Type B pancreatic cell (in vitro differentiated cells): ENCODE measurements around the gene TMEM200B. TPM values are rescaled to one million over a fixed set of nuclear protein-coding genes. Genes with fewer than 3 reads are reported as not detected.
"Not testable (repeated sequence)": the region's sequence is repeated elsewhere in the genome, so short reads cannot be mapped to it uniquely, and the experiment has no call there.

Source experiments
- DNase-seq: peaks from one replicate; pipeline ENCODE4 v3.0.0; 2021; ENCODE audit warnings: mixed read lengths; ENCODE audit not compliant: unreplicated experiment; ENCODE audit errors: extremely low spot score
- H3K27ac Mint-ChIP-seq: 2 replicates; pipeline ENCODE4 v1.8.0; 2021; ENCODE audit warnings: mild to moderate bottlenecking, mixed read lengths
- H3K27me3 Mint-ChIP-seq: 2 replicates; pipeline ENCODE4 v1.8.0; 2021; ENCODE audit warnings: mixed read lengths
- H3K36me3 Mint-ChIP-seq: 2 replicates; pipeline ENCODE4 v1.8.0; 2021; ENCODE audit warnings: mixed read lengths
- H3K4me1 Mint-ChIP-seq: one replicate; pipeline ENCODE4 v1.8.0; 2021; ENCODE audit warnings: mixed read lengths; ENCODE audit not compliant: unreplicated experiment
- H3K4me3 Mint-ChIP-seq: 2 replicates; pipeline ENCODE4 v1.8.0; 2021; ENCODE audit warnings: mild to moderate bottlenecking, mixed read lengths
- H3K9me3 Mint-ChIP-seq: 2 replicates; pipeline ENCODE4 v1.8.0; 2021; ENCODE audit warnings: mixed read lengths
- total RNA-seq: library from RNA; stranded (reverse); gene quantifications from 2 replicates; pipeline ENCODE4 v1.2.1, GENCODE V29; 2021; ENCODE audit warnings: low replicate concordance
- TF ChIP-seq, protein P1 (sequence below): fragments of 200-600 bp; sonication (generic); conservative IDR thresholded peaks from 2 replicates; pipeline ENCODE4 v1.5.0; 2021; ENCODE audit warnings: antibody characterized with exemption, mild to moderate bottlenecking

Gene TMEM200B
- total RNA-seq, 1 donor from 2014 or later = 8.3 TPM

DNA sequence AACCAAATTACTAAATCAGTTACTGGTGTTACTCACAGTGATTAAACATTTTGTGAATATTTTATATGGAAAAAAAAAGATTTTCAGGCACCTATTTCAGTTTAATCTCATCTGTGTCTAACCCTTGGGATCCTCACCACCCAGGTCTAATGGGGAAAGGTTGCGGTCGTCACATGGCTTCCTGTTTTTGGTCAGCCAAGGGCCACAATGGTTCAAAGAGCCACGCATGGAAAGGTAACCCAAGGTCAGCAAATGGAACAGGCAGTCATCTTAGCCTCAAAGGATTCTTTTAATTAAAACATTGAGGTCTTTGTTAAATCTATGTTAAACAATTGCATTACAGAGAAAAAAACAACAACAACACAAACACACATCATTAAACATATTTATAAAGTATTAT, 36.1 kb upstream of the TMEM200B start:
- TF ChIP-seq, protein P1, sequence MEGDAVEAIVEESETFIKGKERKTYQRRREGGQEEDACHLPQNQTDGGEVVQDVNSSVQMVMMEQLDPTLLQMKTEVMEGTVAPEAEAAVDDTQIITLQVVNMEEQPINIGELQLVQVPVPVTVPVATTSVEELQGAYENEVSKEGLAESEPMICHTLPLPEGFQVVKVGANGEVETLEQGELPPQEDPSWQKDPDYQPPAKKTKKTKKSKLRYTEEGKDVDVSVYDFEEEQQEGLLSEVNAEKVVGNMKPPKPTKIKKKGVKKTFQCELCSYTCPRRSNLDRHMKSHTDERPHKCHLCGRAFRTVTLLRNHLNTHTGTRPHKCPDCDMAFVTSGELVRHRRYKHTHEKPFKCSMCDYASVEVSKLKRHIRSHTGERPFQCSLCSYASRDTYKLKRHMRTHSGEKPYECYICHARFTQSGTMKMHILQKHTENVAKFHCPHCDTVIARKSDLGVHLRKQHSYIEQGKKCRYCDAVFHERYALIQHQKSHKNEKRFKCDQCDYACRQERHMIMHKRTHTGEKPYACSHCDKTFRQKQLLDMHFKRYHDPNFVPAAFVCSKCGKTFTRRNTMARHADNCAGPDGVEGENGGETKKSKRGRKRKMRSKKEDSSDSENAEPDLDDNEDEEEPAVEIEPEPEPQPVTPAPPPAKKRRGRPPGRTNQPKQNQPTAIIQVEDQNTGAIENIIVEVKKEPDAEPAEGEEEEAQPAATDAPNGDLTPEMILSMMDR = no peak
- H3K27ac Mint-ChIP-seq = no peak overlapping the region
- no peak overlapping the region for H3K4me3 Mint-ChIP-seq
- no peaks in the 10 kb centered on the region for H3K27me3 Mint-ChIP-seq
- peaks cover 26% of the 10 kb centered on the region for H3K4me1 Mint-ChIP-seq
- peaks cover 35% of the 10 kb centered on the region for H3K36me3 Mint-ChIP-seq
- H3K9me3 Mint-ChIP-seq = no peaks in the 10 kb centered on the region
- DNase-seq = no peak

DNA sequence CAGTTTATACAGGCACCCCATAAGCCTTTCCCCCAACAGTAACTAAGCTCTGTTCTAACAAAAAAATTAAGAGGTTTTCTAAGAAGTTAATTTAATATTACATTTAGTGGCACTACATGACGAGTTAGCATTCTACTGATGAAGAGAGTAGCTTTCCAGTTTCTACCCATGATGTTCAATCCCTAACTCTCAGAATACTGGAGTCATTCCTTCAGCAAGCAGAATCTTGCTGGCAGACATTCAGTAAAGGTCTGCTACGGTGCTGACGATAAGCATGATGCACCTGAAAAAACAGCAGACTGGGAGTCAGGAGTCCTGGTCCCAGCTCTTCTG, 33.5 kb upstream of the TMEM200B start:
- Mint-ChIP-seq H3K27me3 (no peaks in the 10 kb centered on the region), H3K36me3 (peaks cover 35% of the 10 kb centered on the region), H3K4me3 (peak overlapping the region; percentile 70), H3K4me1 (peaks cover 16% of the 10 kb centered on the region), H3K27ac (peak overlapping the region; percentile 97), H3K9me3 (no peaks in the 10 kb centered on the region)
- no peak for DNase-seq
- TF ChIP-seq, protein P1 = no peak

DNA sequence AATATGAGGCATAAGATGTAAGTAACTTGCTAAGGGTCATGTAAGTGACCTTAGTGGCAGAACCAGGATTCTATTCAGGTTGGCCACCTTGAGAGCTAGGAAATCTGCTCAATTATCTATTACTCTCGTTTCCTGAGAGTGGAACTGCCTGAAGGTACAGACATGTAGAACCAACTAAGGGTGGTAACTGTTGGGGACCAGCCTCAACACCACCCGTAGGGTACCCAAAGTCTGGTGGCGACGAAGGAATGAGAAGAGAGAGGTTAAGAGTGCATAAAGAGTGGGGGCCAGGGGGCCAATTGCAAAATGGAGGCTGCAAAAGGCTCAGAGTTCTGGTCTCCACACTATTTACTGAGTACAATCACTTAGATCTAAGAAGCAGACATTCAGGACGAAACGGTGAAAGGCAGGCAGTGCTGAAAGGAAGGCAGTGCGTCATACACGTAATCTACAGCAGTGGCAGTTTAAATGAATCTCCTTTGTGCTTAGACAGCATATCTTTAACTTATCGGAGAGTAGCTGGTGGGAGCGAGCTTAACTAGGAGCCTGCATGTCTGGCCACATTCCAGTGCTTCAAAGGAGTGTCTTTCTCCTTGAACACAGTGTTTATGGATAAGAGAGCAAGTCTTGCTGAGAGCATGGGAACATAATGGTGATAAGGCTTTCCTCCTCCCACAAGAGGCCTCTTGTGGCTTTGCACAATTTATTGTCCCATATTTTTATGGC, 33.0 kb upstream of the TMEM200B start:
- H3K9me3 Mint-ChIP-seq = no peaks in the 10 kb centered on the region
- H3K27me3 Mint-ChIP-seq = no peaks in the 10 kb centered on the region
- DNase-seq = peak; percentile 62
- peaks cover 16% of the 10 kb centered on the region for H3K4me1 Mint-ChIP-seq
- peak overlapping the region; percentile 97 for H3K27ac Mint-ChIP-seq
- peaks cover 40% of the 10 kb centered on the region for H3K36me3 Mint-ChIP-seq
- H3K4me3 Mint-ChIP-seq = peak overlapping the region; percentile 70
- TF ChIP-seq, protein P1 = no peak

DNA sequence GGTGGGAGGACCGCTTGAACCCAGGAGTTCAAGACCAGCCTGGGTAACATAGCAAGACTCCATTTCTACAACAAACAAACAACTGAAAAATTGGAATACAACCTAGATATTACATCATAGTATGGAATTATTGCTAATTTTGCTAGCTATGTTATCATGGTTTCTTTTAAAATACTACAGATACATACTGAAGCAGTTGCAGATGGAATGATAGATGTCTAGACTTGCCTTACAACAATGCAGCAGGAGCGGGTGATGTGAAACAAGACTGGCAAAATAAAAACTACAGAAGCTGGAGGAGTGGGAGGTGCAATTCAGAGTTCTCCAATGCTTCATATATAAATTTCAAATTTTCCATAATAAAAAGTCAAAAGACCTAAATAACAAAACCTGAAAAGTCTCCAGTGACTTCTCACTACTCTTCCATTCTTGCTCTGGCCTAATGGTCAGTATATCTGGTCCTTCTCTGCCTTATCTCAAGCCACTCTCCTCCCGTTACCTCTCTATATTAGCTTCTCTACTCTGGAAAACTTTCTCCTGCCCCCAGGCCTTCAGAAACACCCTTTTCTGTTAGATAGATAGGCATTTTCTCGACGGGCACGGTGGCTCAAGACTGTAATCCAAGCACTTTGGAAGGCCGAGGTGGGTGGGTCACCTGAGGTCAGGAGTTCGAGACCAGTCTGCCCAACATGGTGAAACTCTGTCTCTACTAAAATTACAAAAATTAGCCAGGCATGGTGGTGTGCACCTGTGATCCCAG, 28.5 kb upstream of the TMEM200B start:
- DNase-seq = peak; percentile 32
- no peak overlapping the region for H3K27ac Mint-ChIP-seq
- TF ChIP-seq, protein P1 = no peak
- no peak overlapping the region for H3K4me3 Mint-ChIP-seq
- peaks cover 8% of the 10 kb centered on the region for H3K4me1 Mint-ChIP-seq
- H3K9me3 Mint-ChIP-seq = no peaks in the 10 kb centered on the region
- no peaks in the 10 kb centered on the region for H3K27me3 Mint-ChIP-seq
- peaks cover 62% of the 10 kb centered on the region for H3K36me3 Mint-ChIP-seq

DNA sequence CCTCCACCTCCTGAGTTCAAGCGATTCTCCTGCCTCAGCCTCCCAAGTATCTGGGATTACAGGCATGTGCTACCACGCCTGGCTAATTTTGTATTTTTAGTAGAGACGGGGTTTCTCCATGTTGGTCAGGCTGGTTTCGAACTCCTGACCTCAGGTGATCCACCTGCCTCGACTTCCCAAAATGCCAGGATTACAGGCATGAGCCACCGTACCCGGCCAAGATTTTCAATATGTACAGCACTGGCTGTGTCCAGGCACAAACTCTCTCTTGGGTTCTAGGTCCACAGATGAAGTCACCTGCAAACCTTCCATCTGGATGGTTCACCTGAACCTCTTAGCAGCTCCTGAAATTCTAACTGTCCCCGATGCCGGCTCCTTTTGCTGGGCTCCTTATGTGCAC, 26.6 kb upstream of the TMEM200B start:
- not testable (repeated sequence) for H3K27ac Mint-ChIP-seq, H3K9me3 Mint-ChIP-seq, DNase-seq, H3K4me1 Mint-ChIP-seq, H3K4me3 Mint-ChIP-seq, H3K27me3 Mint-ChIP-seq
- peaks cover 69% of the 10 kb centered on the region for H3K36me3 Mint-ChIP-seq
